HG02970 (cell line): ENCODE results near the gene NEDD4L.
"Not testable (repeated sequence)": the region's sequence is repeated elsewhere in the genome, so short reads cannot be mapped to it uniquely, and the experiment has no call there.

Source experiments
- ATAC-seq: cut with Tn5 transposase; IDR thresholded peaks from one replicate; pipeline ENCODE4 v1.9.1; 2021; ENCODE audit warnings: mild to moderate bottlenecking, moderate library complexity, moderate number of reproducible peaks; ENCODE audit not compliant: unreplicated experiment, low FRiP score

Gene NEDD4L

GRCh38 chr18:58143386-58143785 lies 99.4 kb downstream of the NEDD4L start:
- ATAC-seq = no peak

DNA sequence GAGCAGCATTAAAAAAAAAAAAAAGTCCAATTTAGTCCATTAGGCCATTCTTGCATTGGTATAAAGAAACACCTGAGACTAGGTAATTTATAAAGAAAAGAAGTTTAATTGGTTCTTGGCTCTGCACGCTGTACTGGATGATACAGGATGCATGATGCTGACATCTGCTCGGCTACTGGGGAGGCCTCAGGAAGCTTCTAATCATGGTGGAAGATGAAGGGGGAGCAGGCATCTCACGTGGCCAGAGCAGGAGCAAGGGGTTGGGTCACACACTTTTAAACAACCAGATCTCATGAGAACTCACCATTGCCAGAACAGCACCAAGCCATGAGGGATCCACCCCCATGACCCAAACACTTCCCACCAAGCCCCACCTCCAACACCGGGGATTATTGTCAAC lies 100.1 kb downstream of the NEDD4L start:
- no peak for ATAC-seq

DNA sequence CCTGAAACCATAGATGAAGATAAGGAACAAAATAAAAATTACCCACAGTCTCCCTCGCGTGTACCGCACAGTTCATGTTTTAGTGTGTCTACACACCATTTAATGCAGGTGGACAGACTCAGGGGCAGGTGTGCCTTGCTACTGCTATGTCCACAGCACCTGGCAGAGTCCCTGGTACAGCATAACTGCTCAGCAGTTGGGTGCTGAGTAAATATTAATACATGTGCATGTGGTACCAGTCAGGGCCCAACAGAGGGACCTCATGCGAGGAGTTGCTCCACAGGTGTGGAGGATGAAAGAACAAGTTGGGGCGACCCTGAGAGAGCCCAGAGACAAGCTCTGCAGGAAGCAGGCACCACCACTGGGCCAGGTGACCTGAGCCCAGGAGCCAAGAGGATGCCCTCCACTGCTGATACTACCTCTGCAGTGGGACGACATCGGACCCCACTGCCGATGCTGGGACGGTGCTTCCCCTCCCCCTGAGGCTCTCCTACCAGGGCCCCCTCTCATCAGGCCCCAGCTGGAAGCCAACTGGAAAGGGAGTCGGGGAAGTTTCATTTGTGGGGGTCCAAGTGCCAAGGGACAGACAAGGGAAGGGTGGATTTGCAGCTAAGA lies 100.8 kb downstream of the NEDD4L start:
- no peak for ATAC-seq

DNA sequence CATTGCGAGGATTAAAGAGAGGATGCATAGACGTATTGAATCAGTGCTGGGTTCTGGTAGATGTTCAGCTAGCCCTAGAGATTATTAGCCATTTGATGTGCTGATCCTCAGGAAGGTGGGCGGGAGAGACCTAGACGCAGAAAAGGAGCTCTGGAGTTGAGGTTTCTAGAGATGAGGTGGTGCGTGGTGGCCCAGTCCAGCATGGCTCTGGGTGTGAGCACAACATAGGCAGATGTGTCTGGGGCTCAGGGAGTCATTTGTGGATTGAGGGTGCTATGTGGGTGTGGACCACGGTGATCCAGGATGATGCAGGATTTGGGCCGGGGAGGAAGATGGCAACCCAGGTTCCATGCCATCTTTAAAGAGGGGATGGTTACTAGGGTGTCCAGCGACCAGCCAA lies 102.1 kb downstream of the NEDD4L start:
- no peak for ATAC-seq

GRCh38 chr18:58148954-58149471 lies 105.0 kb downstream of the NEDD4L start:
- no peak for ATAC-seq

DNA sequence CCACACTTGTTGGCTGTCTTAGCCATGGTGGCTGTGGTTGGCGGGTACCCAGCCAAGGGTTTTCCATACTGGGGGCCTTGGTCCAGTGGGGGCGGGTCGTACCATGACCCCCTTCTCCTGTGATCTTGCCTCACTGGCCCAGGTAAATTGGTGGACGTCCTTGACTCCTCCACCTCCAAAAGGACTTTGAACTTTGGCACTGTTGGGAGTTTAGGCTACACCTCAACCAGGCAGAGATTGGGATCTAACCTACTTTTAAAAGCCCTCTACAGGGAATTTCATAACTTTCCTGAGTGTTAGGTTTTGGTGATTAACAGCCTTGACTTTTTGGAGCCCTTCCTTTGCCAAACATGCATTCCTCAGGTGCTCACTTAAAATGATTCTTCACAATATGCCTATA lies 106.7 kb downstream of the NEDD4L start:
- ATAC-seq = no peak

GRCh38 chr18:58152216-58152615 lies 108.2 kb downstream of the NEDD4L start:
- ATAC-seq = no peak

GRCh38 chr18:58152891-58153290 lies 108.9 kb downstream of the NEDD4L start:
- no peak for ATAC-seq

GRCh38 chr18:58156516-58156915 lies 112.5 kb downstream of the NEDD4L start:
- ATAC-seq = no peak

DNA sequence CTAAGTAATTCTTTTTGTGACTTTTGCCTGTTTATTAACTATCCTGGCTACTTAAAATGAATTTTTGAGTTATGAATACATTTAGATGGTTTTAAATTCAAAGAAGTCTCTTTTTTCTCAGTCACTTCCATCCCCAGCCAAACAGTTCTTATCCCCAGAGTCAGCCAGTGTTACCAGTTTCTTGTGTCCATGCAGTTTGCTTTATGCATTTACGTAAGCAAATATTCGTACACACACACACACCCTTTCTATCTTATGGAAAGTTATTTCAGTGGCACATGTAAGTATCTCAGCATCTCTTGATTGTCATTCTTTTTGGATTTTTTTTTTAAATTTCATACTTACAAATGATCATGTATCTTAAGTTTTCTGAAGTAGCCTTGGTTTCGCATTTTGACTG lies 113.2 kb downstream of the NEDD4L start:
- ATAC-seq = no peak

- ATAC-seq = no peak
Observed at GRCh38 chr18:58158008-58158407, 114.0 kb downstream of the NEDD4L start.

DNA sequence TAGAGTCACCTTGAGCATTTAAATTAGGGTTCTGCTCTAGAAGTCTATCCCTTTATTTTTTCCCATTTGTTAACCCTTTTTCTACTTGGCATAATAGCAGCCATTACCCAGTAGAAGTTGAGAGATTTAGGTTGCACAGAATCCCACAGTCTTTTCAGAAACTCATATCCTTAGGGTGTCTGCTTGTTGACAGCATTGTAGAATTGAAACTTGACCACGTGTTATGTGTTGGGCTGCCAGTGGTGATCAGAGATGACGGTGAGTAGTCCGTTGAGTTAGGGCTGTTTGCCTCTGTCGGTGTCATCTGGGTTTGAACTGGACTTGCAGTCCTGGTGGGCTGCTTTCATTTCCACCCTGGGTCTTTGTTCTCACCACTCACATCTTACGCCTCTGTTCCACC lies 114.4 kb downstream of the NEDD4L start:
- no peak for ATAC-seq

GRCh38 chr18:58161659-58162058 lies 117.6 kb downstream of the NEDD4L start:
- ATAC-seq = no peak

DNA sequence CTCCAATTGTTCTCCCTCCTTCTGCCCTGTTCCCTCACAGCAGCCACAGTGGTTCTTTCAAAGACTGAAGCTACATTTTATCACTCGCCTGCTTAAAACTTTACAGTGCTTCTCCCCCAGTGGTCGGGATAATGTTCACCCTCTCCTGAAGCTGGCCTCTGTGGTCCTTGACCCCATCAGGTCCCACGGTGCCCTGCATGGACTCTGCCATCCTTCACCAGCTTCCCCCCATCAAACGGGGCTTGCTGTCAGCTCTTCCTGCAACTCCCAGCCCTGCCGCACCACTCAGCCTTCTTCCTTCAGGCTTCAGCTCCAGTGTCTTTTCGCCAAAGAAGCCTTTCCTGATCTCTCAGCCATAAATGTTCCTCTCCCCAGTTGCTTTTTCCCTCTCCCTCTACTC lies 118.1 kb downstream of the NEDD4L start:
- ATAC-seq = no peak

DNA sequence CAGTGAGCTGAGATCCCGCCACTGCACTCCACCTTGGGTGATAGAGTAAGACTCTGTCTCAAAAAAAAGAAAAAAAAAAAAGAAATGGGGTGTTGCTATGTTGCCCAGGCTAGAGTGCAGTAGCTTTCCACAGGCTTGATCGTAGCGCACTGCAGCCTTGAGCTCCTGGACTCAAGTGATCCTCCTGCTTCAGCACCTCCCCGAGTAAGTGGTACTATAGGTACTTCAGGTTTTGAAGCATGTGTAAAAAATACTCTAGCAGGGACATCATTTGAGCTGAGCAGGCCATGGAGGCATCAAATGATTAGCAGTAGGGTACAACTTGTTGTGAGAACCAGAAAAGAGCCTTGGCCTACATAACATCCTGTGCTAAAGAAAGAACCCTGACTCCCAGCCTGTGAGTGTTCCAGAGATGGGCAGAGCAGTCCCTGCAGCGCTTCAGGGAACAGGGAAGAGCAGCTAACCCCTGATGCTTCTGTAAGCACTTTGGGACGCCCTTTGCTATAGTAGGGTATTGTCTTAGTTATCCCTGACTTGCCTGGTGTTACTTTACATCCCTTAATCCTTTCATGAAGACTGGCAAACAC lies 119.1 kb downstream of the NEDD4L start:
- ATAC-seq = no peak

DNA sequence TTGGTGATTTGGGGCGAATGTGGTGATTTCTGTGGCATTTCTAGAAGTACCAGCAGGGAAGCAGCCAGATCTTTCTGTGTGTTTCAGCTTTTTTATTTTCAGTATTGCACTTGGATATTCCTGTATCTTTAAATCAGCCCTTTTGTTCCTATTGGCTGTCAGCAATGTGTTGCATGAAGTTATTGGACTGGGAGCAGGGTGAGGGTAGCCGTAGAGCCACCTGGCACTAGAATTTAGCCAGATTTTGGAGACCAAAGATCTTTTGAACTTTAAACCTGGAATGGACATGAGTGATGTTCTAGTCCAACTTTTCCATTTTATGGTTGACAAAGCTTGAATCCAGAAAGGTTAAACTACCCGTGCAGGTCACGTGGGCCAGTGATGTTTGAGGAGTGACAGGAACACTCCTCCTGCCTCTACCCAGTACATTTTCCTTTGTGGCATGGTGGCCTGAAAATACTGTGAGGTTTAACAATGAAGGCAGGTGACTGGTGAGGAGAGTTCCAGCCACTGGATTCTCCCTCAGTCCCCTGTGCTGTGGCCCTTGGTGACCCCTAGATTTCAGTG lies 122.3 kb downstream of the NEDD4L start:
- no peak for ATAC-seq

DNA sequence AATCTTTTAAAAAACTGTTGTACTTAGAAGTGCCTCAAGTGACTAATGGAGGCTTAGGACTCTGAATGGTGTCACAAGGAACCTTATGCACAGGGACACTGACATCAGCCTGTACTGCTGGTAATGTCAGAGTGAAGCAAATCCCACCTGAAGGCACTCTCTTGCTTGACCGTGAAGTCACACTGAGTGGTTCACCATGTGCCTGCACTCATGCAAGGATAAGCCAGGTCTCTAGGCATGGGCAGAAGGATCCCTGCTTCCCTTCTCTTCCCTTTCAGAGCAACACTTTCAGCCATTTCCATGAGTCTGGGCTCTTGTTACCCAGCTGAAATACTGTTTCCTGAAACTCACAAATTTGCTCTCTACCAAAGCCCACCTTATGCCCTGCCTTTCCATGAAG lies 123.0 kb downstream of the NEDD4L start:
- no peak for ATAC-seq

DNA sequence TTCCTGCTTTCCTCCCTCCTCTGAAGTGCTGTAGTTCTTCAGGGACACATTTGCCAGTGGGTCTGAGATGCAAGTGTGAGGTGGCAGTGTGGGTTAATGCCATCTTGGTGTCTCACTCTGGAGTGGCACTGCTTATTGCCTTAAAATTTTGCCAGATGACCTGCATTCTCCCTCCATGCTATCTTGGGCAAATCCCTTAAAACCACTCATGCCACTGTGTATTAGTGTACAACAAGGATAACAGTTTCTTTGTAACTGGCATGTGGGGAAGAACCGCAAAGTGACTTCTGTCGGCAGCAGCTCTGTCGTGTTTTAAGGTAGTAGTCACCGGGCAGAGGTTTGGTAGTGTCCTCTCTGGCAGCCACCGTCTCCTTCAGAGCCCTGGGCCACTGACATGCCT lies 124.2 kb downstream of the NEDD4L start:
- ATAC-seq = no peak

GRCh38 chr18:58168993-58169392 lies 125.0 kb downstream of the NEDD4L start:
- ATAC-seq = no peak

GRCh38 chr18:58169472-58169871 lies 125.4 kb downstream of the NEDD4L start:
- no peak for ATAC-seq

DNA sequence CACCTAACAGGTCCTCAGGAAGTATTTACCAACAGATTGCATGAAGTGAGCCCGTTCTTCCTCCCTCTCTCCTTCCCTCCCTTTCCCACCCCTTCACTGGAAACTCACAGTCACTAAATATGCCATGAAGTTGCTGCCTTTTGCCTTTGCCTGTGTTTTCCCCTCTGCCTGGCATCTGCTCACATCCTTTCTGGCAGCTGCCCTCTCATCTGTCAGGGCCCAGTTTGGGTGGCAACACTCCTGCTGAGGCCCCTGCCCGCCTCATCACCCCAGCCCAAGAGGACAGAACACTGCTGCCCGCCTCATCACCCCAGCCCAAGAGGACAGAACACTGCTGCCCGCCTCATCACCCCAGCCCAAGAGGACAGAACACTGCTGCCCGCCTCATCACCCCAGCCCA lies 126.0 kb downstream of the NEDD4L start:
- not testable (repeated sequence) for ATAC-seq

GRCh38 chr18:58172031-58172430 lies 128.0 kb downstream of the NEDD4L start:
- no peak for ATAC-seq
